GF-D8 (cell line): ENCODE results near the gene PEX1.

Source experiments
- DNase-seq: peaks from one replicate; lab custom pipeline; 2025; lab: John Stamatoyannopoulos, UW

Gene PEX1

GRCh38 chr7:92460510-92460909 lies 67.8 kb downstream of the PEX1 start:
- no peak for DNase-seq

DNA sequence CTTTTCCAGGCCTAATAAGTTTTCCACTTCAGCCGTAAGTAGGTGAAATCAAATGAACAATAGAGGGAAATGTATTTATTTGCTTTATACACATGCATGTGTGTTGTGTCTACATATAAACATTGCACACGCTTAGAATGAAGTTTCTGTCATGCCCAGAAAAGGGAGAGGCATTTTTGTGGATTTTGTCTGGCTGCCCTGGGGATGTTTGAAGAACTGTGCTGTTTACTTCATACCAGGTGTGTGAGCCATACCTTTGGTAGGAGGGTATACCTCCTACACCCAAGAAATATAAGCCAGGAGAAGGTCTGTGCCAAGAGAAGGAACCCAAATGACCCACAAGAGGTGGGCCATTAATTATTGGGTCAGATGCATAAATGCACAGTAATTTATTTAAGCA lies 68.2 kb downstream of the PEX1 start:
- DNase-seq, result no peak

DNA sequence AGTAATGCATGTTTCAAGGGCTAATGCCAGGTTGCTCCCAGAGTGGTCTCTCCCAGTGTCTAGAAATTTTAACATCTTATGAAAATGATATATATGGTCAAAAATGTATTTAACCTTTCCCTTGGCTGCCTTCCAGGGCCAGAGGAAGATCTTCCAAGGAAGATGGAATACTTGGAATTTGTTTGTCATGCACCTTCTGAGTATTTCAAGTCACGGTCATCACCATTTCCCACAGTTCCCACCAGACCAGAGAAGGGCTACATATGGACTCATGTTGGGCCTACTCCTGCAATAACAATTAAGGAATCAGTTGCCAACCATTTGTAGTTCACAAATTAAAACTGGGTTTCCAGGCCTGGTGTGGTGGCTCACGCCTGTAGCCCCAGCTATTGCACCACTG lies 72.1 kb downstream of the PEX1 start:
- DNase-seq, result no peak

GRCh38 chr7:92451645-92452044 lies 76.7 kb downstream of the PEX1 start:
- no peak for DNase-seq

DNA sequence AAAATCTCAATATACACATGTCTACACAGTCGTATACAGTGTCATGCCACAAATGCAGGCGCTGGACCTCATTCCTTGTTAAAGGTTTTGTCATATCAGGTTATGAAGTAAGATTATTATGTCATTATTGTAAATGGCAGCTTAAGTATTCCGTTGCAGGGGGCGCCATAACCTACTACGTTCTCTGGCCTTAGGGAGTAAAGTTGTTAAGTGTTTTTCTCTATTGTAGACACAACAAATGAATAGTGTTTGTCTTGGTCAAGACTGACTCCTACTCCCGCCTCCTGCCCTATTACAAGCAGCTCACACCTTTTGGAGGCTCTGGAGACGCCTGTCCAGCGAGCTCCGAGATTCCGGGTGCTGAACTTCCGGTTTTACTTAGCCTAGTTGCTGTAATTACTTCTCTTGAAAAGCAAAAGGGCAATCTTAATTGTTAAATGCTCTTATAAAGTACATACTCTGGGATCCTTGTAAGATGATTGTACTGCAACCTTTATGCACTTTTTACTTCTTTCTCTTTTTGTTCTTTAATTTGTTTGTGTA lies 80.0 kb downstream of the PEX1 start:
- DNase-seq, result peak; percentile 80

GRCh38 chr7:92447345-92448204 lies 80.7 kb downstream of the PEX1 start, which contains the start of gene GATAD1:
Gene GATAD1, plus strand, starts transcription at chr7:92447482. Its CDS starts 248 bp downstream, at chr7:92447730.
- DNase-seq, result peak; percentile 76

- DNase-seq, result no peak
Observed at GRCh38 chr7:92446869-92447344, 81.4 kb downstream of the PEX1 start.

DNA sequence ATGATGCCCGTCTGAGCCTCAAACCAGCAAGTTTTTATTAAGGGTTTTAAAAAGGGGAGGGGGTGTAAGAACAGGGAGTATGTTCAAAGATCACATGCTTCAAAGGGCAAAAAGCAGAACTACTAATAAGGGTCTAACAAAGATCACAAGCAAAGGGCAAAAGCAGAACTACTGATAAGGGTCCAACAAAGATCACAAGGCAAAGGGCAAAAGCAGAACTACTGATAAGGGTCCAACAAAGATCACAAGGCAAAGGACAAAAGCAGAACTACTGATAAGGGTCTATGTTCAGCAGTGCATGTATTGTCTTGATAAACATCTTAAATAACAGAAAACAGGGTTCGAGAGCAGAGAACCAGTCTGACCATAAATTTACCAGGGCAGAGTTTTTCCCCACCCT lies 85.6 kb downstream of the PEX1 start:
- peak; percentile 45 for DNase-seq

DNA sequence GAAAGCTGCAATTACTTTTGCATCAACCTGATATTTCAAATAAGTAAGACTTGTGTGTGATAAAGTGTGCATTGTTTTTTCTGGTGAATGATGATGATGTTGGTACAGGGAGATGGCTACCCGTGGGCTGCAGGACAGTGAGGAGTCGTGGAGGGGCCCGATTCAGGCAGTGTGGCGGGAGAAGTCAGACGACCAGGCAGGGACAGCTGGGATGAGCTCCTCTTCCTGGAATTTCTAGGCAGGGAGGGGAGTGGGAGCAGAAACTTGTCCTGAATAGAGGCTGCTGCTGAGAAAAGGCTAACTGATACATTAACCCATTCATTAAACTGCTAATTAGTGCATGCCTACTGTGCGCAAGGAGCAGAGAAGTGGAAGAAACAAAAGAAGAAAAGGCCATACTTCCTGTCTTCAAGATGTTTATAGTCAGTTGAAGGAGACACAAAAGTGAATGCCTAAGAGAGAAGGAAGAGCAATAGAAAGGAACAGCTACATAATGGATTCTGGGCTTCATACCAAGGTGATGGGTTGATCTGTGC lies 90.3 kb downstream of the PEX1 start:
- no peak for DNase-seq
